ENCODE data around the gene CACNB2.
"Not testable (repeated sequence)": the region's sequence is repeated elsewhere in the genome, so short reads cannot be mapped to it uniquely, and the experiment has no call there.

Gene CACNB2

GRCh38 chr10:18409599-18410397 is 269.6 kb downstream of the CACNB2 start:
- DNase-seq = no peak

DNA sequence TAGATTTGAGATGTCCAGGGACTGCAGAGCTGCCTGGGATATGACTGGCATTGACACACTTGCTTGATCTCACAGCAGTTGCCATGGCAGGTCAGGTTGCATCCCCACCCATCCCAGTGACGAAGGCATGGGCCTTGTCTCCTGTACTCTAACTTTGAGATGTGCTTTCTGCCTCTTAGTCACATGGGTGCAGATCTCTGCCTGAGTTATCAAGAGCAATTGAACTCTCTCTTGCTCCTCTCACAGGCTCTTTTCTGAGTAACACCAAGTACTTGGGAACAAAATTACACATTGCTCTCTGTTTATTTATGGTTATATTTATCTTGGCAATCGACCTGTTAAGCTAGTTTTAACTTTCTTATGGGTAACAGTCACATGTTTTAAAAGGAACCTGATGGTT is 273.8 kb downstream of the CACNB2 start:
- DNase-seq = no peak

GRCh38 chr10:18417950-18418527 is 277.8 kb downstream of the CACNB2 start:
- no peak for DNase-seq

DNA sequence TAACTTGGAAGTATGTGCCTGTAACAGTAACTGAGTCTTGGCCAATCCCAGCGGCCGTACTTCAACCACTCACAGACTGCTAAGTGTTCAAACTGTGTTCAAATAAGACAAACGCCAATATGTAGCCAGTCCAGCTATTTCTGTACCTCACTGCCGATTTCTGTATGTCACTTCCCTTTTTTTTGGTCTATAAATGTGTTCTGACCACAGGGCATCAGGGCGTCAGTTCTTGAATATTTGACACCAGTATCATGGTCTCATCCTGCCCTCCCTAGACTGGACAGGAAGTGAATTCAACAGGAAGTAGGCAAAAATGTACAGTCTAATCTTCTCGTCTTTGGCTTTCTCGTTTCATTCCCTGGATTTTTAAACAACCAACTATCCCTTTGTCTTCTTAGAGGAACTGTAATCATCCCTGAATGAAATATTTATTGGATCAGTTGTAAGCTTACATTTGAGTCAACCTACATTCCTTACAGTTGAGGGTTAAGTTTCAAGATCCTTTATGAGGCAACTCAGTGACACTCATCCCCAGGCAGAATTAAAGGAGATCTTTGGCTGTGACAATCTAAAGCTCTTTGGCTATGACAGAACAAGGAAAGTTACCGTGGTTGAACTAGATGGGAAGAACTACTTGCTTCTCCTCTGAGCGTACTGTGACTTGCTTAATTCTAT is 278.5 kb downstream of the CACNB2 start:
- DNase-seq = no peak

DNA sequence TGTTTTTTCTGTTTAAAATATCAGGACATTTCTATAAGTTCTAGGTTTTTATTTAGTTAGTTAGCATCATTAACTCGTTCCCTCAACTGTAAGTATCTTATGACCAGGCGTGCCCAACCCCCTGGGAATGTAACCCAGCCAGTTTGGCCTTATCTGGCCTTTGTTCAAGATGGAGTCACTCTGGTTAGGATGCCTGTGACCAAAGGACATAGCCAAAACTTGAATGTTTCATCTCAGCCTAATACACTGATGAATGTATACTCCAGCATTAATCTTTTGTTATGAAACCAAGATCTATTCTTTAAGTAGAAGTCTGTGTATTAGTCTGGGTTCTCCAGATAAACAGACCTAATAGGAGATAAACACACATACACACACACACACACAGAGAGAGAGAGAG is 279.7 kb downstream of the CACNB2 start:
- no peak for DNase-seq

GRCh38 chr10:18421726-18422293 is 281.6 kb downstream of the CACNB2 start:
- no peak for DNase-seq

DNA sequence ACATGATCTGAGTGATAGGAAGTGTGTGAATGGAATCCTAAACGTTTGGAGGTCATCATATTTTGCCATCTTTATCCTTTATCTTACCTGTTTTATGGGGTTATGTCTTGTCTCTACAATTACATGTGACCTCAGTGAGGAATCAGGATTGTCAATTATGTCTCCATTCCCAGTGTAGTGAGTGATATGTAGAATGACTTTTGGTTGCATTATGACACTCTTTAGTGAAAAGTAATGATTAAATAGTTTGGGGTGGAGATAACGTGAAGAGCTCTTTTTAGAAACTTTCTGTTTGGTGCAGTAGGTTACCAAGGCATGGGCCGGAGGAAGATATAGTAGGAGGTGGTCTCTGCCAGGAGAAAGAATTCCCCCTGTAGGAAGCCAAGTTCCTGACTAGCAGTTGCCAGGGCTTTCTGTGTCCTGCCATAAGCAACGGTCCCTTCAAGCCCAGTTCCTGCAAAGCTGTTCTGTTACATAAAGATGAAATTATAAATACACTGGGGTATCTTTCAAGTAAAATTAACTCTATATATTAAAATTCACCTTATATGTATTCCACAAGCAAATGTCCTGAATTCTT is 282.9 kb downstream of the CACNB2 start:
- DNase-seq = no peak

DNA sequence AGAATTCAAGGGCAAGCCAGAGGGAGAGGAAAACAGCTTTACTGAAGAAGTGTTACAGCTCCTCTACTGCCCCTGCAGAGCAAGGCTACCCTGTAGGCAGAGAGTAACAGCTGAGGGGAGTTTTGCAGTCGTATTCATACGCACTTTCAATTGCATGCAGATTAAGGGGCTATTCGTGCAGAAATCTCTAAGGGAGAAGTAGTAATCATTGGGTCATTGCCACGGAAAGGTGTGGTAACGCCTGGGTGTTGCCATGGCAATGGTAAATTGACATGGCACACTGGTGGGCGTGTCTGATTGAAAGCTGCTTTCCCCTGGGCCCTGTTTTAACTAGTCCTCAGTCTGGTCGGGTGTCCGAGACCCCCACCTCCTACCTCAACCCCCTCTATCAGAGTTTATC is 284.0 kb downstream of the CACNB2 start:
- no peak for DNase-seq

- no peak for DNase-seq
These were observed 289.1 kb downstream of the CACNB2 start for GRCh38 chr10:18429335-18429734.

DNA sequence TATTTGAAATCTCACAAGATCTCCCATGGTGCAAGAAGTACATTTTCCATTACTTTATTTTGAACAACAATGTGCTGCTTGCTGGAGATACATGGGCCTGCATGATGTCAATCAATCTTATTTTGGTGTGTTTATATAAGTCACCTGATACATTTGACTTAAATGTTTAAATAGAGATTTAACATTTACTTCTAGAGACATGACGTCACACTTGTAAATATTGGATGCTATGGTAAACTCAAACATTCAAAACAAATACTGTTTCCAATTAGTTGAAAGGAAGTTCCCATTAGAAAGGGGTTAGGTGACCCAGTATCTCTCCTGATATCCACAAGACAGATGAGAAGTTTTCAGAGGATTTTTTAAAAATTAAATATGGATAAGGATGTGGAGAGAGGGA is 296.7 kb downstream of the CACNB2 start:
- DNase-seq = no peak

DNA sequence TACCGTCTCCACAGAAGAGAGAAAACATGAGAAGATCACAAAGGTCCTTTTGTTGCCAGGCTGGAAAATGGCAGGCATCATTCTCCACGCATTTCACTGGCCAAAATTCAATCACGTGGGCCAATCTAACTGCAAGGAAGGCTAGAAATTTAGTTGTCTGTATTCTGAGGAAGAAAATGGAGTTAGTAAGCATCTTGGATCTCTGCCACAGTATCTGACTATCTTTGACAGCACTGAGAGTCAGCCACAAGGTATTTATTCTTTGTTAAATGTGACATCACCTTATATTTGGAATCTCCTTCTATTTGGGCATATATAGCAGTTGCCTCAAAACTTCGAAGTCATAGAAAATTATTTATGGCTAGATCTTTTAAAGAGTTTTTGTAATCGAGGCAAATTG is 297.3 kb downstream of the CACNB2 start:
- DNase-seq = no peak

- no peak for DNase-seq
These were observed 298.3 kb downstream of the CACNB2 start for GRCh38 chr10:18438361-18439126.

- DNase-seq = no peak
These were observed 299.4 kb downstream of the CACNB2 start for GRCh38 chr10:18439601-18440000.

GRCh38 chr10:18445635-18446034 is 305.4 kb downstream of the CACNB2 start:
- not testable (repeated sequence) for DNase-seq

- DNase-seq = no peak
These were observed 306.0 kb downstream of the CACNB2 start for GRCh38 chr10:18446205-18446604.

DNA sequence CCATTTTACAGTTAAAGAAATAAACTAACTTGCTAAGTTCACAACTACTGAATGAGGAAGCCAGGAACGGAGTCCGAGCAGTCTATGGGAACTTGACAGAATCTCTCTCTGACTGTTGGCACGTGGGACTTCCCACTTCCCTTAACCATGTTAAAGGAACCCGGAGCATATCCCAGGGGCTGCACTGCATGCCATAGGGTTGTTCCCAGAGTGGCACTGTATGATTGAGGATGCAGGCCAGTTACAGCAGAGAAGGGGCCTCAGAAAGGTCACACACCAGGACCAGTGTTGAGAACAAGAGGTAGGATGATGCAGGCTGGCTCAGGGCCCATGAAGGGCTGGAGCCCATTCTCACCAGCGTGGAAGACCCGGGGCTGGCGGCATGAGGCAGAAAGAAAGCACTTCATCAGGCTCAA is 309.4 kb downstream of the CACNB2 start:
- no peak for DNase-seq

GRCh38 chr10:18450298-18450697 is 310.1 kb downstream of the CACNB2 start:
- no peak for DNase-seq

GRCh38 chr10:18455086-18455884 is 315.1 kb downstream of the CACNB2 start:
- DNase-seq = no peak

GRCh38 chr10:18456984-18457383 is 316.8 kb downstream of the CACNB2 start:
- no peak for DNase-seq

DNA sequence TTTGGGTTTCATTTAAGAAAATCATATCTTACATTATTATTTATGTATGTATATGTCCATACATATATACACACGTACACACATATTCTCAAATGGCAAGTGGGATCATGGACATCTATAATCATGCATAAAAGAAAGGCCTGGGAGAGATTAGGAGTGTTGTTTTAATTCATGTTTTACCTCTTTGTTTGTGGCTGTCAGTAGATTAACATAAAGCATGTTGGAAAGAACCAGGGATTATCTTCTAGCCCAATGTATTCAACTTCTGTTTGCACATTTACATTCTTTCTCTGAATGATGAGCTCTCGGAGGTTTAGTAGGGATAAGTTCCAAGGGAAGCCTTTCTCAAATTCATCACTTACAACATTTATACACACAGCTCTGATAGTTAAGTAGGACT is 319.8 kb downstream of the CACNB2 start:
- DNase-seq = no peak

DNA sequence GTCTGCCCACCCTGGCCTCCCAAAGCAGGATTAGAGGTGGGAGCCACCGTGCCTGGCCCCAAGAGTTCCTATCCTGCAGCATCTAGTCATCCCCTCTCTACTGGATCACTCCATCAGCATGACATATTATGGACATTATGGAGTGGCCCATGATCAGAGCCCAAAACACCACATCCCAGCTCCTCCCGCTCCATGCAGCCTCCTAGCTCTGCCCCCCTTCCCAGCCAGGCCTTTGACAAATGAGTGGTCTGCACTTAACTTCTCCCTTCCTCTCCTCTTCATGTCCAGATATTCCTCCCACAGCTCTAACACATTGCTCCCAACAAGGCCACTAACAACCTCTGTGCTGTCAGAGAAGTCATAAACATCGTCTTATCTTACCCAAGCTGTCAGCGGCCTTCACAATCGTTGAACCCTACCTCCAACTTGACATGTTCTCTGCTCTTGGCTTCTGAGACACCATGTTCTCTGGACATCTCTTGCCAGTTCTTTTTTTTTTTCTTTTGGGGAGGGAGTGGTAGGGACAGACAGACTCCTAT is 323.5 kb downstream of the CACNB2 start:
- DNase-seq = no peak
